Peyer's patch (tissue), 4 donors: ENCODE data around the gene CTXND1.

Source experiments
- CTCF ChIP-seq, 6 experiments: fragments of 450-650 bp in 4 of 6; fragments of 200-600 bp in 2 of 6; sonication (generic) in 1 of 6; IDR thresholded peaks; one replicate each; pipeline ENCODE4 v1.5.1; 2017 to 2019; ENCODE audit warnings: antibody characterized with exemption in 6 of 6, mild to moderate bottlenecking in 3 of 6, moderate library complexity in 1 of 6
- POLR2A ChIP-seq, 2 donors: fragments of 450-650 bp; IDR thresholded peaks; one replicate each; pipeline ENCODE4 v1.5.1; 2017; ENCODE audit warnings: antibody characterized with exemption in 2 of 2, mild to moderate bottlenecking in 2 of 2, moderate library complexity in 2 of 2

GRCh38 chr15:80264031-80264430 is 12.0 kb upstream of the CTXND1 start:
- TF ChIP-seq CTCF (IDR thresholded peaks at IDR 0.05) (no peak), POLR2A (IDR thresholded peaks at IDR 0.05) (no peak)
